SK-N-SH (cell line): ENCODE measurements around the gene NTSR2. TPM values are rescaled to one million over a fixed set of nuclear protein-coding genes. Genes with fewer than 3 reads are reported as not detected.

Source experiments
- CTCF ChIA-PET: fragments of 300-600, 350-600 bp; formaldehyde crosslinking; extraction: SDS; loops from one replicate; lab custom pipeline; 2021; lab: Yijun Ruan, JAX
- POLR2A ChIA-PET: fragments of 350-600 bp; sonication (Branson Sonifier 250); formaldehyde crosslinking; extraction: SDS; loops from one replicate; lab custom pipeline; 2020; ENCODE audit warnings: antibody characterized with exemption, inconsistent platforms; lab: Yijun Ruan, JAX
- DNase-seq: peaks from one replicate; pipeline ENCODE4 v3.0.0; 2012
- H2AFZ ChIP-seq: fragments of 200-600 bp; sonication (generic); 2 replicates; pipeline ENCODE4 v1.8.1; 2016; ENCODE audit warnings: antibody characterized with exemption, mild to moderate bottlenecking, low read depth
- H3F3A ChIP-seq: fragments of 200-600 bp; sonication (generic); replicated peaks from 2 replicates; pipeline ENCODE3; 2016; ENCODE audit warnings: antibody characterized with exemption, mild to moderate bottlenecking; ENCODE audit not compliant: insufficient read depth
- H3K27ac ChIP-seq, 2 experiments: fragments of 200-500 bp in 1 of 2; fragments of 200-600 bp in 1 of 2; sonication (Bioruptor generic) in 1 of 2; sonication (generic), shearing (Covaris generic) in 1 of 2; 2 replicates each; pipeline versions ENCODE4 v1.5.1 to v1.6.1; 2014 to 2016; ENCODE audit warnings: low read depth in 2 of 2, inconsistent platforms in 1 of 2, low read length in 1 of 2, mild to moderate bottlenecking in 1 of 2, mixed read lengths in 1 of 2
- H3K27me3 ChIP-seq: fragments of 200-600 bp; sonication (generic), shearing (Covaris generic); 2 replicates; pipeline ENCODE4 v1.6.1; 2016; ENCODE audit warnings: mixed run types; ENCODE audit not compliant: insufficient read depth
- H3K36me3 ChIP-seq, 2 experiments: fragments of 200-500 bp in 1 of 2; fragments of 200-600 bp in 1 of 2; sonication (Bioruptor generic) in 1 of 2; sonication (generic) in 1 of 2; replicated peaks in 1 of 2; 2 replicates each; pipeline versions ENCODE3 to v1.5.1; 2014 to 2016; ENCODE audit warnings: low read length in 1 of 2, mild to moderate bottlenecking in 1 of 2; ENCODE audit not compliant: insufficient read depth in 2 of 2, control insufficient read depth in 1 of 2
- H3K4me1 ChIP-seq, 2 experiments: fragments of 200-500 bp in 1 of 2; fragments of 200-600 bp in 1 of 2; sonication (Bioruptor generic) in 1 of 2; sonication (generic), shearing (Covaris generic) in 1 of 2; 2 replicates each; pipeline versions ENCODE4 v1.5.1 to v1.6.1; 2014 to 2016; ENCODE audit warnings: low read depth in 1 of 2, low read length in 1 of 2, mixed run types in 1 of 2; ENCODE audit not compliant: insufficient read depth in 2 of 2, control insufficient read depth in 1 of 2
- H3K4me2 ChIP-seq: fragments of 200-600 bp; sonication (generic), shearing (Covaris generic); 2 replicates; pipeline ENCODE4 v1.6.1; 2017; ENCODE audit warnings: mixed run types
- H3K4me3 ChIP-seq, 2 experiments: fragments of 200-500 bp in 1 of 2; fragments of 200-600 bp in 1 of 2; sonication (Bioruptor generic) in 1 of 2; sonication (generic), shearing (Covaris generic) in 1 of 2; 2 replicates each; pipeline versions ENCODE4 v1.5.1 to v1.8.1; 2014 to 2016; ENCODE audit warnings: low read depth in 2 of 2, inconsistent platforms in 1 of 2, low read length in 1 of 2, mild to moderate bottlenecking in 1 of 2, mixed read lengths in 1 of 2, moderate library complexity in 1 of 2
- H3K79me2 ChIP-seq: fragments of 200-600 bp; sonication (generic); 2 replicates; pipeline ENCODE4 v1.8.1; 2017; ENCODE audit warnings: mild to moderate bottlenecking; ENCODE audit not compliant: insufficient read depth
- H3K9ac ChIP-seq: fragments of 200-600 bp; sonication (generic); 2 replicates; pipeline ENCODE4 v1.6.1; 2017; ENCODE audit warnings: mixed run types
- H3K9me2 ChIP-seq: fragments of 200-600 bp; sonication (generic); 2 replicates; pipeline ENCODE4 v1.6.1; 2017; ENCODE audit warnings: mixed run types
- H3K9me3 ChIP-seq: fragments of 200-600 bp; sonication (generic); 2 replicates; pipeline ENCODE4 v1.6.1; 2017; ENCODE audit warnings: mixed run types, mild to moderate bottlenecking, moderate library complexity
- H4K20me1 ChIP-seq: fragments of 200-600 bp; sonication (generic); 2 replicates; pipeline ENCODE4 v1.6.1; 2017; ENCODE audit warnings: mild to moderate bottlenecking, mixed run types; ENCODE audit not compliant: insufficient read depth
- ELF1 ChIP-seq: IDR thresholded peaks from 2 replicates; pipeline ENCODE4 v1.4.0; 2012
- EP300 ChIP-seq, 2 experiments: IDR thresholded peaks; 2 replicates each; pipeline versions ENCODE4 v1.4.0 to v1.6.1; 2012; ENCODE audit warnings: borderline replicate concordance in 1 of 2, low read depth in 1 of 2, low read length in 1 of 2
- FOXJ3 ChIP-seq: sonication (generic); formaldehyde crosslinking; IDR thresholded peaks from 2 replicates; pipeline ENCODE4 v1.5.1; 2020; ENCODE audit warnings: mild to moderate bottlenecking, missing genetic modification reagents
- JUND ChIP-seq: IDR thresholded peaks from 2 replicates; pipeline ENCODE4 v1.4.0; 2012
- MEF2A ChIP-seq: IDR thresholded peaks from 2 replicates; pipeline ENCODE4 v1.4.0; 2012; ENCODE audit warnings: low read depth, borderline replicate concordance
- MXI1 ChIP-seq: IDR thresholded peaks from 2 replicates; pipeline ENCODE4 v1.6.1; 2012; ENCODE audit warnings: mild to moderate bottlenecking, low read depth, low read length, improper control_type of control experiment
- POLR2AphosphoS5 ChIP-seq: IDR thresholded peaks from 2 replicates; pipeline ENCODE4 v1.6.1; 2012; ENCODE audit warnings: low read depth, low read length
- RAD21 ChIP-seq: IDR thresholded peaks from 2 replicates; pipeline ENCODE4 v1.6.1; 2012; ENCODE audit warnings: mild to moderate bottlenecking, low read length
- RCOR1 ChIP-seq: fragments of 150-350 bp; IDR thresholded peaks from 2 replicates; pipeline ENCODE4 v1.6.1; 2017; ENCODE audit warnings: antibody characterized with exemption, low read length
- RFX5 ChIP-seq: IDR thresholded peaks from 2 replicates; pipeline ENCODE4 v1.6.1; 2012; ENCODE audit warnings: mild to moderate bottlenecking, improper control_type of control experiment, low read length
- SIN3A ChIP-seq: IDR thresholded peaks from 2 replicates; pipeline ENCODE4 v1.6.1; 2012; ENCODE audit warnings: low read depth, mild to moderate bottlenecking, low read length, moderate library complexity, borderline replicate concordance
- YY1 ChIP-seq: IDR thresholded peaks from 2 replicates; pipeline ENCODE4 v1.4.0; 2012; ENCODE audit warnings: low read depth, mild to moderate bottlenecking
- WGBS: methylation state at CpG from one replicate; pipeline ENCODE4 v1.1.6; 2017; ENCODE audit warnings: low lambda C conversion rate; 5-methylcytosine and 5-hydroxymethylcytosine counted together
- polyA plus RNA-seq, 3 experiments: library from polyadenylated mRNA; depleted of rRNA; stranded (reverse); fragments of >200 nt; gene quantifications; 2 replicates each; pipeline ENCODE4 v1.2.3, GENCODE V29; 2012
- TF ChIP-seq, protein P1 (sequence below): IDR thresholded peaks from 2 replicates; pipeline ENCODE4 v1.6.1; 2012; ENCODE audit warnings: mild to moderate bottlenecking, low read depth, low read length, moderate library complexity
- TF ChIP-seq, protein P2 (sequence below): fragments of 150-350 bp; IDR thresholded peaks from 2 replicates; pipeline ENCODE4 v1.6.1; 2016; ENCODE audit warnings: mild to moderate bottlenecking, low read depth, low read length
- TF ChIP-seq, protein P3 (sequence below): fragments of 200-600 bp; sonication (generic); IDR thresholded peaks from 2 replicates; pipeline ENCODE4 v1.6.1; 2017; ENCODE audit warnings: antibody characterized with exemption, mild to moderate bottlenecking, moderate library complexity
- TF ChIP-seq, protein P4 (sequence below): IDR thresholded peaks from 2 replicates; pipeline ENCODE4 v1.4.0; 2012; ENCODE audit warnings: low read depth
- TF ChIP-seq, protein P5 (sequence below): IDR thresholded peaks from 2 replicates; pipeline ENCODE4 v1.4.0; 2012; ENCODE audit warnings: low read depth, borderline replicate concordance

The NTSR2 gene
- polyA plus RNA-seq, 1 of the 3 experiments (the other 2 are of a cell fraction), result not detected

DNA sequence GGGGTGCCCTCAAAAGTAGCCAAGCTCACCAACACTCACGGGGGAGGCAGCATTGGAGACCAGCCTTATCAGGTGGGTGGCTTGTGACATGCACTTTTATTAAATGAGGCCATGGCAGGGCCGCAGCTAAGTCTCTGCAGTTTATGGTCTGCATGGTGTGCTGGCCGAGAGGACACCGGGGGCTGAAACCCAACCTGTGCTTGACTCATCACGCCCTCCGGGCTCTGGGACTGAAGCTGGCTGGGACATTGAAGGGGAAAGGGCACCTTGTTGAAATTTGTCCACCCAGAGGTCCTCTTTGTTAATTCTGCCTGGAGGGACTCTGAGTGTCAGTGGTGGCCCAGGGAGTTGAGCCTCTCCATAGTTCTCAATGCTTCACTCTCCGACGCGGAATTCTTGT is 17.7 kb upstream of the NTSR2 start:
- TF ChIP-seq, protein P1, sequence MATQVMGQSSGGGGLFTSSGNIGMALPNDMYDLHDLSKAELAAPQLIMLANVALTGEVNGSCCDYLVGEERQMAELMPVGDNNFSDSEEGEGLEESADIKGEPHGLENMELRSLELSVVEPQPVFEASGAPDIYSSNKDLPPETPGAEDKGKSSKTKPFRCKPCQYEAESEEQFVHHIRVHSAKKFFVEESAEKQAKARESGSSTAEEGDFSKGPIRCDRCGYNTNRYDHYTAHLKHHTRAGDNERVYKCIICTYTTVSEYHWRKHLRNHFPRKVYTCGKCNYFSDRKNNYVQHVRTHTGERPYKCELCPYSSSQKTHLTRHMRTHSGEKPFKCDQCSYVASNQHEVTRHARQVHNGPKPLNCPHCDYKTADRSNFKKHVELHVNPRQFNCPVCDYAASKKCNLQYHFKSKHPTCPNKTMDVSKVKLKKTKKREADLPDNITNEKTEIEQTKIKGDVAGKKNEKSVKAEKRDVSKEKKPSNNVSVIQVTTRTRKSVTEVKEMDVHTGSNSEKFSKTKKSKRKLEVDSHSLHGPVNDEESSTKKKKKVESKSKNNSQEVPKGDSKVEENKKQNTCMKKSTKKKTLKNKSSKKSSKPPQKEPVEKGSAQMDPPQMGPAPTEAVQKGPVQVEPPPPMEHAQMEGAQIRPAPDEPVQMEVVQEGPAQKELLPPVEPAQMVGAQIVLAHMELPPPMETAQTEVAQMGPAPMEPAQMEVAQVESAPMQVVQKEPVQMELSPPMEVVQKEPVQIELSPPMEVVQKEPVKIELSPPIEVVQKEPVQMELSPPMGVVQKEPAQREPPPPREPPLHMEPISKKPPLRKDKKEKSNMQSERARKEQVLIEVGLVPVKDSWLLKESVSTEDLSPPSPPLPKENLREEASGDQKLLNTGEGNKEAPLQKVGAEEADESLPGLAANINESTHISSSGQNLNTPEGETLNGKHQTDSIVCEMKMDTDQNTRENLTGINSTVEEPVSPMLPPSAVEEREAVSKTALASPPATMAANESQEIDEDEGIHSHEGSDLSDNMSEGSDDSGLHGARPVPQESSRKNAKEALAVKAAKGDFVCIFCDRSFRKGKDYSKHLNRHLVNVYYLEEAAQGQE, result no peak
- no peak for TF ChIP-seq EP300 (IDR thresholded peaks at IDR 0.05; ENCODE audit: borderline replicate concordance in 1 of 2, low read depth in 1 of 2, low read length in 1 of 2)
- no peak for TF ChIP-seq MXI1
- TF ChIP-seq RFX5, result no peak
- no peak for TF ChIP-seq SIN3A
- no peak for TF ChIP-seq FOXJ3 (CRISPR knock-in tag)
- no peak for TF ChIP-seq ELF1
- TF ChIP-seq POLR2AphosphoS5, result no peak
- TF ChIP-seq, protein P2, sequence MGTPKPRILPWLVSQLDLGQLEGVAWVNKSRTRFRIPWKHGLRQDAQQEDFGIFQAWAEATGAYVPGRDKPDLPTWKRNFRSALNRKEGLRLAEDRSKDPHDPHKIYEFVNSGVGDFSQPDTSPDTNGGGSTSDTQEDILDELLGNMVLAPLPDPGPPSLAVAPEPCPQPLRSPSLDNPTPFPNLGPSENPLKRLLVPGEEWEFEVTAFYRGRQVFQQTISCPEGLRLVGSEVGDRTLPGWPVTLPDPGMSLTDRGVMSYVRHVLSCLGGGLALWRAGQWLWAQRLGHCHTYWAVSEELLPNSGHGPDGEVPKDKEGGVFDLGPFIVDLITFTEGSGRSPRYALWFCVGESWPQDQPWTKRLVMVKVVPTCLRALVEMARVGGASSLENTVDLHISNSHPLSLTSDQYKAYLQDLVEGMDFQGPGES, result no peak
- no peak for TF ChIP-seq JUND
- TF ChIP-seq, protein P3, sequence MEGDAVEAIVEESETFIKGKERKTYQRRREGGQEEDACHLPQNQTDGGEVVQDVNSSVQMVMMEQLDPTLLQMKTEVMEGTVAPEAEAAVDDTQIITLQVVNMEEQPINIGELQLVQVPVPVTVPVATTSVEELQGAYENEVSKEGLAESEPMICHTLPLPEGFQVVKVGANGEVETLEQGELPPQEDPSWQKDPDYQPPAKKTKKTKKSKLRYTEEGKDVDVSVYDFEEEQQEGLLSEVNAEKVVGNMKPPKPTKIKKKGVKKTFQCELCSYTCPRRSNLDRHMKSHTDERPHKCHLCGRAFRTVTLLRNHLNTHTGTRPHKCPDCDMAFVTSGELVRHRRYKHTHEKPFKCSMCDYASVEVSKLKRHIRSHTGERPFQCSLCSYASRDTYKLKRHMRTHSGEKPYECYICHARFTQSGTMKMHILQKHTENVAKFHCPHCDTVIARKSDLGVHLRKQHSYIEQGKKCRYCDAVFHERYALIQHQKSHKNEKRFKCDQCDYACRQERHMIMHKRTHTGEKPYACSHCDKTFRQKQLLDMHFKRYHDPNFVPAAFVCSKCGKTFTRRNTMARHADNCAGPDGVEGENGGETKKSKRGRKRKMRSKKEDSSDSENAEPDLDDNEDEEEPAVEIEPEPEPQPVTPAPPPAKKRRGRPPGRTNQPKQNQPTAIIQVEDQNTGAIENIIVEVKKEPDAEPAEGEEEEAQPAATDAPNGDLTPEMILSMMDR, result no peak
- TF ChIP-seq, protein P4, sequence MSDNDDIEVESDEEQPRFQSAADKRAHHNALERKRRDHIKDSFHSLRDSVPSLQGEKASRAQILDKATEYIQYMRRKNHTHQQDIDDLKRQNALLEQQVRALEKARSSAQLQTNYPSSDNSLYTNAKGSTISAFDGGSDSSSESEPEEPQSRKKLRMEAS, result no peak
- no peak for TF ChIP-seq RCOR1
- TF ChIP-seq, protein P5, sequence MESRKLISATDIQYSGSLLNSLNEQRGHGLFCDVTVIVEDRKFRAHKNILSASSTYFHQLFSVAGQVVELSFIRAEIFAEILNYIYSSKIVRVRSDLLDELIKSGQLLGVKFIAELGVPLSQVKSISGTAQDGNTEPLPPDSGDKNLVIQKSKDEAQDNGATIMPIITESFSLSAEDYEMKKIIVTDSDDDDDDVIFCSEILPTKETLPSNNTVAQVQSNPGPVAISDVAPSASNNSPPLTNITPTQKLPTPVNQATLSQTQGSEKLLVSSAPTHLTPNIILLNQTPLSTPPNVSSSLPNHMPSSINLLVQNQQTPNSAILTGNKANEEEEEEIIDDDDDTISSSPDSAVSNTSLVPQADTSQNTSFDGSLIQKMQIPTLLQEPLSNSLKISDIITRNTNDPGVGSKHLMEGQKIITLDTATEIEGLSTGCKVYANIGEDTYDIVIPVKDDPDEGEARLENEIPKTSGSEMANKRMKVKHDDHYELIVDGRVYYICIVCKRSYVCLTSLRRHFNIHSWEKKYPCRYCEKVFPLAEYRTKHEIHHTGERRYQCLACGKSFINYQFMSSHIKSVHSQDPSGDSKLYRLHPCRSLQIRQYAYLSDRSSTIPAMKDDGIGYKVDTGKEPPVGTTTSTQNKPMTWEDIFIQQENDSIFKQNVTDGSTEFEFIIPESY, result no peak
- TF ChIP-seq YY1, result no peak
- TF ChIP-seq RAD21, result no peak
- no peak for TF ChIP-seq MEF2A
- Histone ChIP-seq H3K36me3 (no peaks in the 10 kb centered on the region), H3K4me3 (no peak overlapping the region), H3K79me2 (no peaks in the 10 kb centered on the region), H3K4me1 (peaks cover 0 to 8% of the 10 kb centered on the region in 2 experiments; a peak in 2 of 4 replicates), H3K9ac (no peak overlapping the region), H3F3A (no peaks in the 10 kb centered on the region), H2AFZ (no peak overlapping the region), H3K9me2 (no peaks in the 10 kb centered on the region), H3K27ac (no peak overlapping the region), H3K9me3 (no peaks in the 10 kb centered on the region), H3K27me3 (peaks cover 9% of the 10 kb centered on the region; the same call in 1 of the 2 replicates), H3K4me2 (no peak overlapping the region; the same call in 1 of the 2 replicates), H4K20me1 (no peaks in the 10 kb centered on the region)
- POLR2A ChIA-PET, result interaction anchor here (0.6 to 1.0 kb wide), 2 partner anchors 60 to 544 kb away, joined by 3 read pairs; no protein-coding TSS in a partner anchor
- CTCF ChIA-PET, result interaction anchor here (0.6 to 31.9 kb wide), 45 partner anchors 7 to 1321 kb away, joined by 3 to 886 read pairs (median 3); partner anchors contain the start of genes E2F6, LPIN1 and NTSR2
- no peak for DNase-seq
- 80% methylated on average over 9 of the region's 9 CpGs for WGBS
